ENCODE data around the gene TMEM132E. TPM values are rescaled to one million over a fixed set of nuclear protein-coding genes. Genes with fewer than 3 reads are reported as not detected.

The TMEM132E gene
- total RNA-seq, 1 donor from 2014 or later = 0.80 TPM

DNA sequence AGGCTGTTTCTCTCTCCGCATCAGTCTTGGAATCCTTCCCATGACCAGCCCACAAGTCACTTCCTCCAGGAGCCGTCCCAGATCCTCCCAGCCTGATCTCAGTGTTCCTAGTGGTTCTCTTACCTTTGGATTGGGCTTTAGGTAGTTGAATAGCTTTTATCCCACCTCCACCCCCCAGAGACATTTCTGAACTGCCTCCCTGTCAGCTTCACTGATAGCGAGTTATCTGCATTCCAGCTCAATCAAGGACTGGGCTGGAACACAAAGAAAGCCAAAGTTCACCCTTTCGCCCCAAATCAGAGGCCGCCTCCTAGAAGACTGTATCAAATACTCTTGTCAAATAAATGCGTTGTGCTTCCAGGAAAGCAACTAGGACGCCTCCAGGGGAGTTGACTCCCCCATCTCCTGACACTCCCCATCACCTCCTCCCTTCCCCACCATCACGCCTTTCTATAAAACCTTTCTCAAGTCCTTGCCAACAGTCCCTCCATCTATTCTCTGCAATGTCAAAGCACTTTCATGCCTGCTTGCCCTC is 72.7 kb downstream of the TMEM132E start:
- Mint-ChIP-seq H3K4me1 (peaks cover 54% of the 10 kb centered on the region), H3K27ac (peak overlapping the region; percentile 36), H3K9me3 (no peaks in the 10 kb centered on the region), H3K4me3 (no peak overlapping the region), H3K27me3 (ENCODE audit: low read depth) (peaks cover 25% of the 10 kb centered on the region), H3K36me3 (no peaks in the 10 kb centered on the region)
- no peak for TF ChIP-seq CTCF (IDR thresholded peaks at IDR 0.05; ENCODE audit: unreplicated experiment)
- DNase-seq (ENCODE audit: low spot score in 2 of 2, unreplicated experiment in 2 of 2) = no peak

DNA sequence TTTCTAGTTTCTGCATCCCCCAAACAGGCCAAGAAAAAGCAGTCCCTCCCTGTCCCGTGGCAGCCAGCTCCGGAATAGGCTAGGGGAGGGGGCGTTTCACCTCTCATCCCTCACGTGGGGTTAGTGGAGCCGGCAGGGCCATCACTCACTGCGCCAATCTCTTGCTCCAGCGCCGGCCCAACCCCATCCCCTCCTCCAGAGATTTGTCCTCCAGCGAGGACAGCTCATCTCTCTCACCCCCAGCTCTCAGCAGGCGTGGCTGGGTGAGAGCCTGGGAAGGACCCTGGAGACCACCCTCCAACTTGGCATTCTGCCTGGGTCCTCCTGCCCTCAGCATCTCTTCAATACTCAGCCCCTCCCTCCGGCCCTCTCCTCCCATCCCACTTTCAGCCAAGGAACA is 74.1 kb downstream of the TMEM132E start:
- no peak for TF ChIP-seq CTCF (IDR thresholded peaks at IDR 0.05; ENCODE audit: unreplicated experiment)
- Mint-ChIP-seq H3K27ac (no peak overlapping the region), H3K4me3 (no peak overlapping the region), H3K36me3 (no peaks in the 10 kb centered on the region), H3K9me3 (no peaks in the 10 kb centered on the region), H3K4me1 (peaks cover 47% of the 10 kb centered on the region), H3K27me3 (ENCODE audit: low read depth) (peaks cover 25% of the 10 kb centered on the region)
- DNase-seq (ENCODE audit: low spot score in 2 of 2, unreplicated experiment in 2 of 2) = no peak

DNA sequence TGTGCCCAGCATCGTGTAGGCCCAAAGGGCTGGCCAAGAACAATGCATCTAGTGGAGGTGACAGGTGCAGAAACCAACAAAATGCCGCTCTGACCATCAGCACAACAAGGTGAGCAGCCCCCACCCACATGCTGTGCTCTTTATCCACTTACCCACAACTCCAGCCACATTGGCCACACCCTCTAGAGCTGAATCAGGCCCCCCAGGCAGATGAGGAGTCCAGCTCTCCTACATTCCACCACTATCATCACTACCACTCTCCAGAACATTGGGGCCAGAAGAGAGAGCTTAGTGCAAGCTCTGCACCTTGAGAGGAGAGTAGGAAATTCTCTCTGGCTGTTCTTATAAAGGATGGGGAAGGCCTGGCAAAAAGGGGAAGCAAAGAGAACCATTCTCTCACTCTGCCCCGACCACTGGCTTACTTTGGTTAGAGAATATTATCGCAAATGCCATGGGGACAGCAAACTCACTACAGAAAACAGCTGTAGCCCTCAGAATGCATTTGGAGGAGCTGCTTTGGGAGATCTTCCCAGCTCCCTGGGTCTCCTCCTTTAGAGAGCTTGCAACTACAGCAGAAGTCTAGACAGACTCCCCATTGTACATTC is 75.0 kb downstream of the TMEM132E start:
- TF ChIP-seq CTCF (IDR thresholded peaks at IDR 0.05; ENCODE audit: unreplicated experiment) = no peak
- Mint-ChIP-seq H3K27me3 (ENCODE audit: low read depth) (peaks cover 28% of the 10 kb centered on the region), H3K4me1 (peaks cover 47% of the 10 kb centered on the region), H3K9me3 (no peaks in the 10 kb centered on the region), H3K36me3 (no peaks in the 10 kb centered on the region), H3K27ac (no peak overlapping the region), H3K4me3 (no peak overlapping the region)
- no peak for DNase-seq (ENCODE audit: low spot score in 2 of 2, unreplicated experiment in 2 of 2)

- H3K36me3 Mint-ChIP-seq = no peaks in the 10 kb centered on the region
- H3K4me3 Mint-ChIP-seq = no peak overlapping the region
- DNase-seq (ENCODE audit: low spot score in 2 of 2, unreplicated experiment in 2 of 2) = no peak
- H3K27me3 Mint-ChIP-seq (ENCODE audit: low read depth) = peaks cover 33% of the 10 kb centered on the region
- H3K9me3 Mint-ChIP-seq = no peaks in the 10 kb centered on the region
- TF ChIP-seq CTCF (IDR thresholded peaks at IDR 0.05; ENCODE audit: unreplicated experiment) = no peak
- H3K4me1 Mint-ChIP-seq = peaks cover 45% of the 10 kb centered on the region
- H3K27ac Mint-ChIP-seq = no peak overlapping the region
Observed at GRCh38 chr17:34654881-34655276, 75.5 kb downstream of the TMEM132E start.

DNA sequence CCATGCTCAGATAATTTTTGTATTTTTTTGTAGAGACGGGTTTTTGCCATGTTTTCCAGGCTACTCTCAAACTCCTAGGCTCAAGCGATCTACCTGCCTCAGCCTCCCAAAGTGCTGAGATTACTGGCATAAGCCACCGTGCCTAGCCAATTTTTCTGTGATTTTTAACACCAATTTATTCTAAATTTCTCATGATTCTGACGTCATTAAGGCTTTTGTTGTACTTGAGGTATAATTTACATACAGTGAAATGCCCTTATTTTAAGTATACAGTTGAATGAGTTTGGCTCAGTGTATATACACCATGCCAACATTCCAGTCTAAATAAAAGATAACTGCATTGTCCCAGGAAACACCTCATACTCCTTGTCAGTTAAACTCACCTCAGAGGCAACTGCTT is 77.4 kb downstream of the TMEM132E start:
- no peaks in the 10 kb centered on the region for H3K9me3 Mint-ChIP-seq
- H3K27me3 Mint-ChIP-seq (ENCODE audit: low read depth) = peaks cover 41% of the 10 kb centered on the region
- H3K27ac Mint-ChIP-seq = no peak overlapping the region
- no peak for TF ChIP-seq CTCF (IDR thresholded peaks at IDR 0.05; ENCODE audit: unreplicated experiment)
- H3K4me1 Mint-ChIP-seq = peaks cover 32% of the 10 kb centered on the region
- no peak overlapping the region for H3K4me3 Mint-ChIP-seq
- no peaks in the 10 kb centered on the region for H3K36me3 Mint-ChIP-seq
- no peak for DNase-seq (ENCODE audit: low spot score in 2 of 2, unreplicated experiment in 2 of 2)
